ENCODE data around the gene SAMD9L.

DNA sequence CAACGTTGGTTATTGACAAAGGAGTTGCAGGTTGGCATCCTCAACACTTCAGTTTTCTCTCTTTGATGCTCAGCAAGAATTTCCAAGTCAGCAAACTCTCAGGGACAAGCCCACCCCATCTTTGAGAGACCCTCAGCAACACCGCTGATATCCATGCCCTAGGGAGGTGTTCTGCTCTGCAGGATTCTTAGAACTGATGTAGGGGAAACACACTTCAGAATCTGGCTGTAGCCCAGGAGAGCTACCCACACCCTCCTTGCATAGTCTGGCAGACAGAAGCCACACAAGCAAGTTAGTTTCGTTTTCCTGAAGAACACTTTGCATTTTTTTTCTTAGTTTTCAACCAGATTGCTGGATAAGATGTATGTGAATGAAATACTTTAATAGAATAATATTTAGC lies 822 bp downstream of the SAMD9L start:
- TF ChIP-seq, protein P1, sequence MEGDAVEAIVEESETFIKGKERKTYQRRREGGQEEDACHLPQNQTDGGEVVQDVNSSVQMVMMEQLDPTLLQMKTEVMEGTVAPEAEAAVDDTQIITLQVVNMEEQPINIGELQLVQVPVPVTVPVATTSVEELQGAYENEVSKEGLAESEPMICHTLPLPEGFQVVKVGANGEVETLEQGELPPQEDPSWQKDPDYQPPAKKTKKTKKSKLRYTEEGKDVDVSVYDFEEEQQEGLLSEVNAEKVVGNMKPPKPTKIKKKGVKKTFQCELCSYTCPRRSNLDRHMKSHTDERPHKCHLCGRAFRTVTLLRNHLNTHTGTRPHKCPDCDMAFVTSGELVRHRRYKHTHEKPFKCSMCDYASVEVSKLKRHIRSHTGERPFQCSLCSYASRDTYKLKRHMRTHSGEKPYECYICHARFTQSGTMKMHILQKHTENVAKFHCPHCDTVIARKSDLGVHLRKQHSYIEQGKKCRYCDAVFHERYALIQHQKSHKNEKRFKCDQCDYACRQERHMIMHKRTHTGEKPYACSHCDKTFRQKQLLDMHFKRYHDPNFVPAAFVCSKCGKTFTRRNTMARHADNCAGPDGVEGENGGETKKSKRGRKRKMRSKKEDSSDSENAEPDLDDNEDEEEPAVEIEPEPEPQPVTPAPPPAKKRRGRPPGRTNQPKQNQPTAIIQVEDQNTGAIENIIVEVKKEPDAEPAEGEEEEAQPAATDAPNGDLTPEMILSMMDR (IDR thresholded peaks at IDR 0.05; ENCODE audit: insufficient read depth, low read length, poor library complexity, severe bottlenecking) = no peak
- TF ChIP-seq EZH2phosphoT487 (conservative IDR thresholded peaks at IDR 0.05; ENCODE audit: low read length) = no peak
